HG03196 (cell line): ENCODE measurements around the gene STAB2.

Source experiments
- ATAC-seq: cut with Tn5 transposase; IDR thresholded peaks from one replicate; pipeline ENCODE4 v1.9.1; 2021; ENCODE audit not compliant: unreplicated experiment

The STAB2 gene

GRCh38 chr12:103690426-103690825 is 103.4 kb downstream of the STAB2 start:
- no peak for ATAC-seq

- no peak for ATAC-seq
Observed at GRCh38 chr12:103691063-103691462, 104.0 kb downstream of the STAB2 start.

GRCh38 chr12:103696101-103696500 is 109.0 kb downstream of the STAB2 start:
- ATAC-seq: no peak

GRCh38 chr12:103697971-103698751 is 111.1 kb downstream of the STAB2 start:
- ATAC-seq: no peak

GRCh38 chr12:103698752-103699560 is 111.9 kb downstream of the STAB2 start:
- ATAC-seq: no peak

- no peak for ATAC-seq
Observed at GRCh38 chr12:103705098-103705497, 118.0 kb downstream of the STAB2 start.

- ATAC-seq: no peak
Observed at GRCh38 chr12:103705927-103706326, 118.9 kb downstream of the STAB2 start.

GRCh38 chr12:103707446-103707845 is 120.4 kb downstream of the STAB2 start:
- ATAC-seq: no peak

- ATAC-seq: no peak
Observed at GRCh38 chr12:103710544-103710943, 123.5 kb downstream of the STAB2 start.

GRCh38 chr12:103712216-103712615 is 125.1 kb downstream of the STAB2 start:
- ATAC-seq: no peak

GRCh38 chr12:103715494-103715893 is 128.4 kb downstream of the STAB2 start:
- ATAC-seq: no peak

- no peak for ATAC-seq
Observed at GRCh38 chr12:103716517-103717196, 129.6 kb downstream of the STAB2 start.

GRCh38 chr12:103725398-103725797 is 138.3 kb downstream of the STAB2 start:
- ATAC-seq: no peak

- ATAC-seq: no peak
Observed at GRCh38 chr12:103727638-103728037, 140.6 kb downstream of the STAB2 start.

- no peak for ATAC-seq
Observed at GRCh38 chr12:103728323-103728722, 141.2 kb downstream of the STAB2 start.

GRCh38 chr12:103729499-103729898 is 142.4 kb downstream of the STAB2 start:
- ATAC-seq: no peak

- no peak for ATAC-seq
Observed at GRCh38 chr12:103731539-103731938, 144.5 kb downstream of the STAB2 start.

- ATAC-seq: no peak
Observed at GRCh38 chr12:103734863-103735262, 147.8 kb downstream of the STAB2 start.

GRCh38 chr12:103735291-103735690 is 148.2 kb downstream of the STAB2 start:
- no peak for ATAC-seq

GRCh38 chr12:103736572-103736971 is 149.5 kb downstream of the STAB2 start:
- no peak for ATAC-seq

- ATAC-seq: no peak
Observed at GRCh38 chr12:103737881-103738280, 150.8 kb downstream of the STAB2 start.
